OCI-LY7 (cell line): Measurements from ENCODE around the gene DLAT. TPM values are rescaled to one million over a fixed set of nuclear protein-coding genes. Genes with fewer than 3 reads are reported as not detected.

Source experiments
- BruUV-seq: library from RNA; stranded (reverse); fragments of 400-500 nt; replicated peaks from 2 replicates; lab custom pipeline; 2021; lab: Mats Ljungman, UMichigan
- CTCF ChIA-PET: fragments of 300-600 bp; sonication (Branson Sonifier 250); formaldehyde crosslinking; loops from one replicate; lab custom pipeline; 2022; ENCODE audit warnings: antibody characterized with exemption; ENCODE audit not compliant: unreplicated experiment; lab: Charles Lee
- POLR2A ChIA-PET: fragments of 300-600 bp; sonication (Branson Sonifier 250); formaldehyde crosslinking; loops from one replicate; lab custom pipeline; 2022; ENCODE audit warnings: antibody characterized with exemption; lab: Charles Lee
- DNase-seq: peaks from one replicate; pipeline ENCODE4 v3.0.0-alpha.2; 2015; ENCODE audit warnings: low spot score
- H2AFZ ChIP-seq: fragments of 200-600 bp; sonication (generic), shearing (Covaris generic); 2 replicates; pipeline ENCODE4 v1.6.1; 2014; ENCODE audit warnings: mild to moderate bottlenecking, antibody characterized with exemption, low read length, moderate library complexity
- H3K27ac ChIP-seq: fragments of 200-600 bp; sonication (generic); 2 replicates; pipeline ENCODE4 v1.5.1; 2014; ENCODE audit warnings: mixed run types, low read depth, mild to moderate bottlenecking, moderate library complexity, low read length, inconsistent platforms; ENCODE audit not compliant: poor library complexity, severe bottlenecking
- H3K36me3 ChIP-seq: fragments of 200-600 bp; sonication (generic); 2 replicates; pipeline ENCODE4 v1.6.1; 2014; ENCODE audit warnings: mild to moderate bottlenecking, antibody characterized with exemption, low read length, moderate library complexity, mixed read lengths; ENCODE audit not compliant: insufficient read depth
- H3K4me1 ChIP-seq: fragments of 200-600 bp; sonication (generic); 2 replicates; pipeline ENCODE4 v1.5.1; 2014; ENCODE audit warnings: mild to moderate bottlenecking, low read length; ENCODE audit not compliant: insufficient read depth, poor library complexity, severe bottlenecking
- H3K4me2 ChIP-seq: fragments of 200-600 bp; sonication (generic); 2 replicates; pipeline ENCODE4 v1.6.1; 2014; ENCODE audit warnings: mild to moderate bottlenecking, low read length
- H3K4me3 ChIP-seq: fragments of 200-600 bp; sonication (generic); 2 replicates; pipeline ENCODE4 v1.5.1; 2014; ENCODE audit warnings: mild to moderate bottlenecking, low read depth, low read length; ENCODE audit not compliant: poor library complexity, severe bottlenecking
- H3K79me2 ChIP-seq: fragments of 200-600 bp; sonication (generic); 2 replicates; pipeline ENCODE4 v1.6.1; 2016; ENCODE audit warnings: low read depth, mild to moderate bottlenecking, low read length, moderate library complexity, mixed read lengths; ENCODE audit not compliant: insufficient read depth
- H3K9me2 ChIP-seq: fragments of 200-600 bp; sonication (generic); 2 replicates; pipeline ENCODE4 v1.6.1; 2016; ENCODE audit warnings: mild to moderate bottlenecking, low read length, mixed read lengths; ENCODE audit not compliant: insufficient read depth
- H3K9me3 ChIP-seq: fragments of 200-600 bp; sonication (generic); 2 replicates; pipeline ENCODE4 v1.6.1; 2014; ENCODE audit warnings: mild to moderate bottlenecking, mixed run types, low read length, mixed read lengths
- H4K20me1 ChIP-seq: fragments of 200-600 bp; sonication (generic); 2 replicates; pipeline ENCODE4 v1.6.1; 2014; ENCODE audit warnings: mild to moderate bottlenecking, antibody characterized with exemption, low read length, moderate library complexity, mixed read lengths; ENCODE audit not compliant: insufficient read depth
- CTCF ChIP-seq: fragments of 200-600 bp; sonication (generic); conservative IDR thresholded peaks from 2 replicates; pipeline ENCODE4 v1.5.1; 2014; ENCODE audit warnings: mild to moderate bottlenecking, antibody characterized with exemption, low read length, moderate library complexity, mixed read lengths
- EZH2phosphoT487 ChIP-seq: fragments of 200-600 bp; sonication (generic); IDR thresholded peaks from 2 replicates; pipeline ENCODE4 v1.6.1; 2018; ENCODE audit warnings: low read depth, borderline replicate concordance, mild to moderate bottlenecking, mixed run types, antibody characterized with exemption, low read length, moderate library complexity, mixed read lengths
- intact Hi-C: fragments of 100-400 bp; cut with micrococcal nuclease; formaldehyde crosslinking; loops from one replicate; pipeline ENCODE4 v1.10.0; 2022; ENCODE audit not compliant: unreplicated experiment
- total RNA-seq, 2 experiments: library from RNA; depleted of rRNA in 1 of 2; stranded (reverse); fragments of >200 nt in 1 of 2; shearing (Covaris generic) in 1 of 2; gene quantifications; 2 replicates each; pipeline ENCODE4 v1.2.3, GENCODE V29; 2014 to 2022

DLAT gene
- total RNA-seq, 2 experiments from 2014 or later, result 42.0 to 54.1 TPM

DNA sequence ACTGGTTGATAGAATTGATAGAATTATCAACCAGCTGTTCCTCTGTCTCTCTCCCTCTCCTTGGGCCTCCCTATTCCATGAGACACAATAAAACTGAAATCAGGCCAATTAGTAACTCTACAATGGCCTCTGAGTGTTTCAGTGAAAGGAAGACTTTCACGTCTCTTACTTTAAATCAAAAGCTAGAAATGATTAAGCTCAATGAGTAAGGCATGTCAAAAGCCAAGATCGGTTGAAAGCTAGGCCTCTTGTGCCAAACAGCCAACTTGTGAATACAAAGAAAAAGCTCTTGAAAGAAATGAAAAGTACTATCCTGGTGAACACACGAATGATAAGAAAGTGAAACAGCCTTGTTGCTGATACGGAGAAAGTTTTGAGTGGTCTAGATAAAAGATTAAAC, 32.0 kb downstream of the DLAT start:
- DNase-seq, result no peak
- Histone ChIP-seq H3K9me2 (no peaks in the 10 kb centered on the region), H3K27ac (no peak overlapping the region), H3K9me3 (no peaks in the 10 kb centered on the region), H3K36me3 (peaks cover 86% of the 10 kb centered on the region), H2AFZ (no peak overlapping the region), H3K4me2 (no peak overlapping the region), H3K4me3 (no peak overlapping the region), H3K4me1 (peaks cover 4% of the 10 kb centered on the region), H3K79me2 (no peaks in the 10 kb centered on the region), H4K20me1 (no peaks in the 10 kb centered on the region)
- CTCF ChIA-PET, result no interaction called here
- intact Hi-C loops, result no loop called here
- POLR2A ChIA-PET, result interaction anchor here (0.6 kb wide), 2 partner anchors 15 to 105 kb away, joined by 3 to 4 read pairs; no protein-coding TSS in a partner anchor
- TSS peak; percentile 31 for BruUV-seq
- TF ChIP-seq EZH2phosphoT487, result no peak
- no peak for TF ChIP-seq CTCF

DNA sequence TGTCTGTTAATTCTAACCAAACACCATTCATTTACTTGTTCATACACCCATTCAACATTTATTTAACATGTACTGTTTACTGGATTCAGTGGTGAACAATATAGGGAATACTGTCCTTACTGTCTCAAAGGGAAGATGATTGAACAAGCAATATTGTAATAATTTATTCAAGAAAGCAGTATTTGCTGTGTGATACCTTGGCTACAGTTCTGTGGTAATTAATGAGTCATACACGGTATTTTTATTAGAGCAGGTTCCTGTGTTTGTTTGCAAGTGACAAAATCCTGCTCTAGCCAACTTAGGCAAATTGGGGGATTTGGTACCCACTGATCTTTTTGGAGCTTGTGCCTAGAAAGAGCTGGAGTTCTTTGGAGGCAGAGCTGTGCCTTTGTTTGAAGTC, 32.9 kb downstream of the DLAT start:
- Histone ChIP-seq H3K9me2 (no peaks in the 10 kb centered on the region), H2AFZ (no peak overlapping the region), H3K4me1 (no peaks in the 10 kb centered on the region), H3K4me2 (no peak overlapping the region), H3K27ac (no peak overlapping the region), H4K20me1 (no peaks in the 10 kb centered on the region), H3K36me3 (peaks cover 86% of the 10 kb centered on the region), H3K79me2 (no peaks in the 10 kb centered on the region), H3K9me3 (no peaks in the 10 kb centered on the region), H3K4me3 (no peak overlapping the region)
- no TSS peak for BruUV-seq
- CTCF ChIA-PET, result no interaction called here
- POLR2A ChIA-PET, result interaction anchor here (0.8 kb wide), 1 partner anchor 14 kb away, joined by 4 read pairs; no protein-coding TSS in a partner anchor
- DNase-seq, result no peak
- TF ChIP-seq CTCF, result no peak
- TF ChIP-seq EZH2phosphoT487, result no peak
- intact Hi-C loops, result no loop called here

DNA sequence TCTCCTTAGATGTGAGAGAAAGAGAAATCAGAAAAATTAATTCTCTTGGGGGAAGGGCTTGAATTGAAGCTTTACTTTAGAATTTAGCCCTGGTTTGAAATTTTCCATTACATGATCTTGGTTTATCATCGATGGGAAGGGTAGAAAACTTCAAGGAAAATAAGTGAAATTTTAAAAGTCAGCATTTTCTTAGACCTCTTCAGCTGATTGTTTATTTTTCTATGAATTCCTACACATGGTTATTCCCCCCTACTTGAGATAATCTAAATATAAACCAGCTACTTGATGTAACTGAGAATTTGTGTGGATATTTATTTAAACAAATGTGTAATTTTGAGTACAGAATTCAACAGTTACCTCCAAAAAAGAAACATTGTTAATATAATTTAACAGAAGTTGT, 37.7 kb downstream of the DLAT start:
- intact Hi-C loops, result no loop called here
- BruUV-seq, result TSS peak; percentile 67

More for the DNA sequence above, 37.7 kb downstream of the DLAT start:
- Histone ChIP-seq H3K9me3 (no peaks in the 10 kb centered on the region), H3K36me3 (peaks cover 52% of the 10 kb centered on the region), H2AFZ (no peak overlapping the region), H3K4me2 (no peak overlapping the region), H3K4me1 (no peaks in the 10 kb centered on the region), H3K27ac (no peak overlapping the region), H4K20me1 (no peaks in the 10 kb centered on the region), H3K9me2 (no peaks in the 10 kb centered on the region), H3K79me2 (no peaks in the 10 kb centered on the region), H3K4me3 (no peak overlapping the region)
- TF ChIP-seq CTCF (no peak), EZH2phosphoT487 (no peak)
- no peak for DNase-seq
- POLR2A ChIA-PET, result interaction anchor here (0.6 to 1.3 kb wide), 2 partner anchors 10 to 25 kb away, joined by 3 to 5 read pairs; no protein-coding TSS in a partner anchor
- CTCF ChIA-PET, result no interaction called here
